OCI-LY7 (cell line): Measurements from ENCODE around the gene EXOC4. TPM values are rescaled to one million over a fixed set of nuclear protein-coding genes. Genes with fewer than 3 reads are reported as not detected.

Experiments
- BruUV-seq: library from RNA; stranded (reverse); fragments of 400-500 nt; replicated peaks from 2 replicates; lab custom pipeline; 2021; lab: Mats Ljungman, UMichigan
- CTCF ChIA-PET: fragments of 300-600 bp; sonication (Branson Sonifier 250); formaldehyde crosslinking; loops from one replicate; lab custom pipeline; 2022; ENCODE audit warnings: antibody characterized with exemption; ENCODE audit not compliant: unreplicated experiment; lab: Charles Lee
- POLR2A ChIA-PET: fragments of 300-600 bp; sonication (Branson Sonifier 250); formaldehyde crosslinking; loops from one replicate; lab custom pipeline; 2022; ENCODE audit warnings: antibody characterized with exemption; lab: Charles Lee
- DNase-seq: peaks from one replicate; pipeline ENCODE4 v3.0.0-alpha.2; 2015; ENCODE audit warnings: low spot score
- H2AFZ ChIP-seq: fragments of 200-600 bp; sonication (generic), shearing (Covaris generic); 2 replicates; pipeline ENCODE4 v1.6.1; 2014; ENCODE audit warnings: mild to moderate bottlenecking, antibody characterized with exemption, low read length, moderate library complexity
- H3K27ac ChIP-seq: fragments of 200-600 bp; sonication (generic); 2 replicates; pipeline ENCODE4 v1.5.1; 2014; ENCODE audit warnings: mixed run types, low read depth, mild to moderate bottlenecking, moderate library complexity, low read length, inconsistent platforms; ENCODE audit not compliant: poor library complexity, severe bottlenecking
- H3K36me3 ChIP-seq: fragments of 200-600 bp; sonication (generic); 2 replicates; pipeline ENCODE4 v1.6.1; 2014; ENCODE audit warnings: mild to moderate bottlenecking, antibody characterized with exemption, low read length, moderate library complexity, mixed read lengths; ENCODE audit not compliant: insufficient read depth
- H3K4me1 ChIP-seq: fragments of 200-600 bp; sonication (generic); 2 replicates; pipeline ENCODE4 v1.5.1; 2014; ENCODE audit warnings: mild to moderate bottlenecking, low read length; ENCODE audit not compliant: insufficient read depth, poor library complexity, severe bottlenecking
- H3K4me2 ChIP-seq: fragments of 200-600 bp; sonication (generic); 2 replicates; pipeline ENCODE4 v1.6.1; 2014; ENCODE audit warnings: mild to moderate bottlenecking, low read length
- H3K4me3 ChIP-seq: fragments of 200-600 bp; sonication (generic); 2 replicates; pipeline ENCODE4 v1.5.1; 2014; ENCODE audit warnings: mild to moderate bottlenecking, low read depth, low read length; ENCODE audit not compliant: poor library complexity, severe bottlenecking
- H3K79me2 ChIP-seq: fragments of 200-600 bp; sonication (generic); 2 replicates; pipeline ENCODE4 v1.6.1; 2016; ENCODE audit warnings: low read depth, mild to moderate bottlenecking, low read length, moderate library complexity, mixed read lengths; ENCODE audit not compliant: insufficient read depth
- H3K9me2 ChIP-seq: fragments of 200-600 bp; sonication (generic); 2 replicates; pipeline ENCODE4 v1.6.1; 2016; ENCODE audit warnings: mild to moderate bottlenecking, low read length, mixed read lengths; ENCODE audit not compliant: insufficient read depth
- H3K9me3 ChIP-seq: fragments of 200-600 bp; sonication (generic); 2 replicates; pipeline ENCODE4 v1.6.1; 2014; ENCODE audit warnings: mild to moderate bottlenecking, mixed run types, low read length, mixed read lengths
- H4K20me1 ChIP-seq: fragments of 200-600 bp; sonication (generic); 2 replicates; pipeline ENCODE4 v1.6.1; 2014; ENCODE audit warnings: mild to moderate bottlenecking, antibody characterized with exemption, low read length, moderate library complexity, mixed read lengths; ENCODE audit not compliant: insufficient read depth
- CTCF ChIP-seq: fragments of 200-600 bp; sonication (generic); conservative IDR thresholded peaks from 2 replicates; pipeline ENCODE4 v1.5.1; 2014; ENCODE audit warnings: mild to moderate bottlenecking, antibody characterized with exemption, low read length, moderate library complexity, mixed read lengths
- EZH2phosphoT487 ChIP-seq: fragments of 200-600 bp; sonication (generic); IDR thresholded peaks from 2 replicates; pipeline ENCODE4 v1.6.1; 2018; ENCODE audit warnings: low read depth, borderline replicate concordance, mild to moderate bottlenecking, mixed run types, antibody characterized with exemption, low read length, moderate library complexity, mixed read lengths
- intact Hi-C: fragments of 100-400 bp; cut with micrococcal nuclease; formaldehyde crosslinking; loops from one replicate; pipeline ENCODE4 v1.10.0; 2022; ENCODE audit not compliant: unreplicated experiment
- total RNA-seq, 2 experiments: library from RNA; depleted of rRNA in 1 of 2; stranded (reverse); fragments of >200 nt in 1 of 2; shearing (Covaris generic) in 1 of 2; gene quantifications; 2 replicates each; pipeline ENCODE4 v1.2.3, GENCODE V29; 2014 to 2022

Gene EXOC4
- total RNA-seq, 2 experiments from 2014 or later, result 75.1 to 93.2 TPM

GRCh38 chr7:133297093-133297492 is 44.2 kb downstream of the EXOC4 start:
- Histone ChIP-seq H4K20me1 (no peaks in the 10 kb centered on the region), H3K4me2 (no peak overlapping the region), H3K4me3 (no peak overlapping the region), H3K9me2 (no peaks in the 10 kb centered on the region), H2AFZ (no peak overlapping the region), H3K79me2 (no peaks in the 10 kb centered on the region), H3K9me3 (no peaks in the 10 kb centered on the region), H3K36me3 (peaks cover 5% of the 10 kb centered on the region), H3K4me1 (no peaks in the 10 kb centered on the region), H3K27ac (no peak overlapping the region)
- ChIA-PET CTCF (no interaction called here), POLR2A (interaction anchor here (1.1 kb wide), 1 partner anchor 20 kb away, joined by 3 read pairs; no protein-coding TSS in a partner anchor)
- DNase-seq, result no peak
- BruUV-seq, result no TSS peak
- TF ChIP-seq EZH2phosphoT487 (no peak), CTCF (no peak)
- intact Hi-C loops, result no loop called here

- intact Hi-C loops, result no loop called here
- Histone ChIP-seq H3K36me3 (peaks cover under 1% of the 10 kb centered on the region), H3K27ac (no peak overlapping the region), H3K79me2 (no peaks in the 10 kb centered on the region), H3K4me1 (no peaks in the 10 kb centered on the region), H3K4me3 (no peak overlapping the region), H3K9me2 (no peaks in the 10 kb centered on the region), H4K20me1 (no peaks in the 10 kb centered on the region), H2AFZ (no peak overlapping the region), H3K9me3 (no peaks in the 10 kb centered on the region), H3K4me2 (no peak overlapping the region)
- BruUV-seq, result no TSS peak
- TF ChIP-seq EZH2phosphoT487 (no peak), CTCF (no peak)
- DNase-seq, result no peak
- POLR2A ChIA-PET, result interaction anchor here (1.2 kb wide), 1 partner anchor 12 kb away, joined by 3 read pairs; no protein-coding TSS in a partner anchor
- CTCF ChIA-PET, result no interaction called here
Measured at GRCh38 chr7:133298080-133298479, 45.2 kb downstream of the EXOC4 start.

DNA sequence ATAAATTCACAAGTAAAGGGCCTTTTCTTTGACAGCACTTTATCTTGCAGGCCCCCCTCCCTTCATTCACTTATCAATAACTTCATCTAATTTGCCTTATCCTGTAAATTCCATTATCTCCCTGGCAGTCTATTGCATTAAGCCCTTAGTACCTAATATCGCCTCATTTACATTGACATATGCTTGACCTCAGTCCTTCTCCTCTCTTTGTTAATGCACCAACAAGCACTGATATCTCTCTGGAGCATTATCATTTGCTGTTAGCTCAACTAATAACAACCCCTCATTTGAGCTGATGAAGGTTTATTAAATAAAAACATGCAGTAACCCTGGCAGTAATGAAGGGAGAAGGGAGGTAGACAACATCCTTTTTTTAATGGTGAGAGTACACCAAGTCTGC is 46.8 kb downstream of the EXOC4 start:
- Histone ChIP-seq H4K20me1 (no peaks in the 10 kb centered on the region), H3K4me2 (no peak overlapping the region), H3K4me3 (no peak overlapping the region), H3K4me1 (no peaks in the 10 kb centered on the region), H3K27ac (no peak overlapping the region), H3K9me3 (no peaks in the 10 kb centered on the region), H3K36me3 (no peaks in the 10 kb centered on the region), H3K79me2 (no peaks in the 10 kb centered on the region), H3K9me2 (no peaks in the 10 kb centered on the region), H2AFZ (no peak overlapping the region)
- DNase-seq, result no peak
- no TSS peak for BruUV-seq
- ChIA-PET POLR2A (no interaction called here), CTCF (no interaction called here)
- no peak for TF ChIP-seq EZH2phosphoT487
- no peak for TF ChIP-seq CTCF
- intact Hi-C loops, result no loop called here
